Keratinocyte (primary cell): ENCODE data around the gene MAEA. TPM values are rescaled to one million over a fixed set of nuclear protein-coding genes. Genes with fewer than 3 reads are reported as not detected.

ENCODE experiments used
- DNase-seq: peaks from one replicate; pipeline ENCODE4 v3.0.0-alpha.2; 2011; ENCODE audit warnings: low read depth, missing footprints, low spot score
- FAIRE-seq: peaks from 2 replicates; lab custom pipeline; 2011; peaks lifted over from hg19 to GRCh38; lab: Jason Lieb, UNC
- H2AFZ ChIP-seq: 2 replicates; pipeline ENCODE4 v1.6.0; 2012; ENCODE audit warnings: low read length, control low read depth, inconsistent platforms; ENCODE audit not compliant: control insufficient read depth
- H3K27ac ChIP-seq: 2 replicates; pipeline ENCODE4 v1.5.1; 2011; ENCODE audit warnings: low read length; ENCODE audit not compliant: control insufficient read depth, insufficient read depth
- H3K27me3 ChIP-seq: 3 replicates; pipeline ENCODE4 v1.6.0; 2011; ENCODE audit warnings: low read length; ENCODE audit not compliant: control insufficient read depth, insufficient read depth; ENCODE audit errors: extremely low read depth
- H3K36me3 ChIP-seq, 2 experiments: 2 replicates in 1 of 2; 3 replicates in 1 of 2; pipeline ENCODE4 v1.5.1; 2011; ENCODE audit warnings: low read length in 2 of 2, mild to moderate bottlenecking in 1 of 2; ENCODE audit not compliant: control insufficient read depth in 2 of 2, insufficient read depth in 2 of 2; ENCODE audit errors: extremely low read depth in 1 of 2
- H3K4me1 ChIP-seq: 3 replicates; pipeline ENCODE4 v1.5.1; 2011; ENCODE audit warnings: low read length; ENCODE audit not compliant: control insufficient read depth, insufficient read depth; ENCODE audit errors: extremely low read depth
- H3K4me2 ChIP-seq: 3 replicates; pipeline ENCODE4 v1.6.0; 2011; ENCODE audit warnings: low read depth, low read length; ENCODE audit not compliant: control insufficient read depth, insufficient read depth; ENCODE audit errors: extremely low read depth
- H3K4me3 ChIP-seq, 3 experiments: fragments of 200-600 bp in 1 of 3; sonication (generic) in 1 of 3; 2 replicates in 2 of 3; 3 replicates in 1 of 3; pipeline ENCODE4 v1.5.1; 2011 to 2016; ENCODE audit warnings: low read length in 3 of 3, mild to moderate bottlenecking in 3 of 3, control low read depth in 2 of 3, inconsistent platforms in 1 of 3, low read depth in 1 of 3, mixed read lengths in 1 of 3, mixed run types in 1 of 3, moderate library complexity in 1 of 3; ENCODE audit not compliant: control insufficient read depth in 2 of 3, insufficient read depth in 2 of 3; ENCODE audit errors: extremely low read depth in 1 of 3
- H3K79me2 ChIP-seq: 2 replicates; pipeline ENCODE4 v1.6.0; 2012; ENCODE audit warnings: low read length; ENCODE audit not compliant: control insufficient read depth, insufficient read depth
- H3K9ac ChIP-seq: 3 replicates; pipeline ENCODE4 v1.6.0; 2011; ENCODE audit warnings: low read length; ENCODE audit not compliant: control insufficient read depth, insufficient read depth; ENCODE audit errors: extremely low read depth
- H3K9me1 ChIP-seq: 3 replicates; pipeline ENCODE4 v1.6.0; 2011; ENCODE audit warnings: low read length; ENCODE audit not compliant: control insufficient read depth, insufficient read depth; ENCODE audit errors: extremely low read depth
- H3K9me3 ChIP-seq: 2 replicates; pipeline ENCODE4 v1.5.1; 2012; ENCODE audit warnings: low read depth, low read length; ENCODE audit not compliant: control insufficient read depth
- H4K20me1 ChIP-seq: 3 replicates; pipeline ENCODE4 v1.6.0; 2011; ENCODE audit warnings: low read length; ENCODE audit not compliant: control insufficient read depth, insufficient read depth; ENCODE audit errors: extremely low read depth
- CTCF ChIP-seq, 3 experiments: IDR thresholded peaks in 1 of 3; conservative IDR thresholded peaks in 1 of 3; optimal IDR thresholded peaks in 1 of 3; 2 replicates in 2 of 3; 3 replicates in 1 of 3; pipeline versions ENCODE3 to v1.5.1; 2011; ENCODE audit warnings: low read length in 3 of 3, mild to moderate bottlenecking in 3 of 3, moderate library complexity in 2 of 3, control low read depth in 1 of 3, inconsistent platforms in 1 of 3; ENCODE audit not compliant: insufficient read depth in 2 of 3; ENCODE audit errors: extremely low read depth in 1 of 3
- EZH2 ChIP-seq: IDR thresholded peaks from one replicate; pipeline ENCODE4 v1.6.1; 2012; ENCODE audit warnings: inconsistent platforms, mild to moderate bottlenecking, low read length, moderate library complexity
- dilution Hi-C: fragments of 300-500 bp; cut with MboI; formaldehyde crosslinking; loops from one replicate; pipeline ENCODE4 v1.7.0; 2020; ENCODE audit warnings: low sequenced_read_pairs; ENCODE audit not compliant: extremely low pct_ligation_motif_present
- polyA plus RNA-seq, 5 experiments: library from polyadenylated mRNA; depleted of rRNA in 3 of 5; stranded (reverse) in 3 of 5; stranded (forward) in 1 of 5; unstranded in 1 of 5; fragments of >200 nt; gene quantifications; 1 replicate in 1 of 5; 2 replicates in 3 of 5; 3 replicates in 1 of 5; pipeline versions ENCODE4 v1.2.1 to v1.2.3, GENCODE V29; 2011 to 2012; ENCODE audit warnings: missing spikeins in 2 of 5, low read depth in 1 of 5, low replicate concordance in 1 of 5

The MAEA gene
- polyA plus RNA-seq, 1 donor (not counting 4 experiments of a cell fraction or from before 2014, with no cell fraction given): 89.7 TPM

- dilution Hi-C loops: no loop called here
- peaks cover 31 to 34% of the 10 kb centered on the region in 2 experiments for H3K36me3 ChIP-seq
- FAIRE-seq: no peak
These were observed 38.8 kb downstream of the MAEA start for GRCh38 chr4:1328267-1329155.

DNA sequence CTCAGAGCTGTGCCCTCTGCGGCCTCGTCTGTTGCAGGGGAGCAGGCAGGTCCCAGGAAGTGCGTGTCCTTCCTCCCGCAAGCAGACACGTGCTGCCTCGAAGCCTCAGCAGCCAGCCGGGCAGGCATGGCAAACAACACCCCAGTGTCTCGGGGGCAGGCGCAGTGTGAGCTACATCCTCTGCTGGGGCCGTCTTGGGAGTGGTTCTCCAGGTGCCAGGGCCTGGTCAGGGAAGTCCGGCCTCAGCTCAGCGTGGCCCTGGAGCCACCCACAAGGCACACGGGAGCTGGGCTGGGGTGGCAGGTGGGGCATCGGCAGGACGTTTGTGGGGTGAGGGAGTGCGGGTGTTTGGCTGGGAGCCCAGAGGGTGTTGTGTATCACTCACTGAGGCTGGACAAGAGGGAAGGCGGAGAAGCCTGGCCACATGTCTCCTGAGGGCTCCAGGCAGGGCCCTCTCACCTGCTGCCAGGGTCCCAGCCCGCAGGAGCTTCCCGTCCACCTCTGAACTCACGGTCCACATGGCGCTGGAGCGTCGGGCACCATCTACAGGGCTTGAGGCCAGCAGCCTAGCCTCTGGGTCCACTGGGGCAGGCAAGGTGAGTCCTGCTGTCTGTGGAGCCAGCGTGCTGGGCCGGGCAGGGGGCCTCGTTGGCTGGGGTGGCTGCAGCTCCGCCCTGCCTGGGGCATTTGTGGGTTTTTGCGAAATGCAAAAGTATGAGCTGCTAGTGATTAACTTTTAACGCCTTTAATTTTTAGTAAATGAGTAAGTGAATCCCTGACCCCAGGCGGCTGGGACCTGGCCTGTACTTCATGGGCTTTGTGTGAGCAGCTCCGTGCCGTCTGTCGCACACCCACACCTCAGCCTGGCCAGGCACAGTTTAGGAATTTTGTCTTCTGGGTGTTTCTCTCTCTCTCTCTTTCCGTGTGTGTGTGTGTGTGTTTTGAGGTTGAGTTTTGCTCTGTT lies 40.0 kb downstream of the MAEA start:
- H3K27me3 ChIP-seq: no peaks in the 10 kb centered on the region
- H3K9ac ChIP-seq: peak overlapping the region; percentile 22
- H4K20me1 ChIP-seq: no peaks in the 10 kb centered on the region
- peaks cover 54% of the 10 kb centered on the region for H3K79me2 ChIP-seq
- H3K9me3 ChIP-seq: peaks cover 2% of the 10 kb centered on the region
- H3K36me3 ChIP-seq: peaks cover 37 to 40% of the 10 kb centered on the region in 2 experiments
- DNase-seq: no peak
- dilution Hi-C loops: no loop called here
- no peak overlapping the region for H2AFZ ChIP-seq
- H3K27ac ChIP-seq: peak overlapping the region; percentile 49
- H3K4me2 ChIP-seq: peak overlapping the region; percentile 10
- H3K4me3 ChIP-seq: no peak overlapping the region
- no peaks in the 10 kb centered on the region for H3K9me1 ChIP-seq
- peaks cover 24% of the 10 kb centered on the region for H3K4me1 ChIP-seq
- FAIRE-seq: no peak
- TF ChIP-seq EZH2 (no peak), CTCF (optimal IDR thresholded peaks at IDR 0.05 in 1 of 3, IDR thresholded peaks at IDR 0.05 in 1 of 3, conservative IDR thresholded peaks at IDR 0.05 in 1 of 3; ENCODE audit: extremely low read depth in 1 of 3, insufficient read depth in 2 of 3, low read length in 3 of 3) (no peak)

More at GRCh38 chr4:1328267-1329155, 38.8 kb downstream of the MAEA start:
- H3K9me3 ChIP-seq: peaks cover 2% of the 10 kb centered on the region
- no peaks in the 10 kb centered on the region for H3K9me1 ChIP-seq
- no peak overlapping the region for H3K9ac ChIP-seq
- no peak overlapping the region for H2AFZ ChIP-seq
- no peak for DNase-seq
- H3K79me2 ChIP-seq: peaks cover 54% of the 10 kb centered on the region
- no peaks in the 10 kb centered on the region for H3K27me3 ChIP-seq
- H3K4me1 ChIP-seq: peaks cover 30% of the 10 kb centered on the region
- H3K4me3 ChIP-seq: no peak overlapping the region
- H3K4me2 ChIP-seq: no peak overlapping the region
- no peak for TF ChIP-seq CTCF (optimal IDR thresholded peaks at IDR 0.05 in 1 of 3, IDR thresholded peaks at IDR 0.05 in 1 of 3, conservative IDR thresholded peaks at IDR 0.05 in 1 of 3; ENCODE audit: extremely low read depth in 1 of 3, insufficient read depth in 2 of 3, low read length in 3 of 3)
- no peaks in the 10 kb centered on the region for H4K20me1 ChIP-seq
- no peak overlapping the region for H3K27ac ChIP-seq
